Middle frontal gyrus (tissue), 1 donor: ENCODE results near the gene SLC22A3.

Experiments
- DNase-seq: peaks from one replicate; pipeline ENCODE4 v3.0.0-alpha.2; 2015; ENCODE audit warnings: low spot score; ENCODE audit errors: extremely low spot score

The SLC22A3 gene

GRCh38 chr6:160412993-160413392, 64.8 kb downstream of the SLC22A3 start:
- no peak for DNase-seq

GRCh38 chr6:160417146-160417545, 69.0 kb downstream of the SLC22A3 start:
- DNase-seq, result no peak

GRCh38 chr6:160417550-160417949, 69.4 kb downstream of the SLC22A3 start:
- DNase-seq, result no peak

- no peak for DNase-seq
These were observed 70.2 kb downstream of the SLC22A3 start for GRCh38 chr6:160418370-160418769.

- DNase-seq, result no peak
These were observed 71.3 kb downstream of the SLC22A3 start for GRCh38 chr6:160419488-160419887.

GRCh38 chr6:160420253-160420968, 72.2 kb downstream of the SLC22A3 start:
- no peak for DNase-seq

- DNase-seq, result no peak
These were observed 72.9 kb downstream of the SLC22A3 start for GRCh38 chr6:160420969-160421556.

- no peak for DNase-seq
These were observed 73.7 kb downstream of the SLC22A3 start for GRCh38 chr6:160421854-160422253.

- DNase-seq, result no peak
These were observed 76.1 kb downstream of the SLC22A3 start for GRCh38 chr6:160424256-160424655.

- DNase-seq, result no peak
These were observed 78.0 kb downstream of the SLC22A3 start for GRCh38 chr6:160426136-160426535.

- DNase-seq, result no peak
These were observed 79.3 kb downstream of the SLC22A3 start for GRCh38 chr6:160427312-160428068.

- no peak for DNase-seq
These were observed 79.9 kb downstream of the SLC22A3 start for GRCh38 chr6:160428069-160428430.

GRCh38 chr6:160428818-160429619, 80.8 kb downstream of the SLC22A3 start:
- DNase-seq, result no peak

GRCh38 chr6:160429620-160429895, 81.4 kb downstream of the SLC22A3 start:
- DNase-seq, result no peak

- no peak for DNase-seq
These were observed 82.0 kb downstream of the SLC22A3 start for GRCh38 chr6:160430203-160430602.

- DNase-seq, result no peak
These were observed 82.6 kb downstream of the SLC22A3 start for GRCh38 chr6:160430751-160431150.

- DNase-seq, result no peak
These were observed 83.0 kb downstream of the SLC22A3 start for GRCh38 chr6:160431226-160431625.

- no peak for DNase-seq
These were observed 83.7 kb downstream of the SLC22A3 start for GRCh38 chr6:160431791-160432404.

GRCh38 chr6:160435935-160436334, 87.8 kb downstream of the SLC22A3 start:
- no peak for DNase-seq

GRCh38 chr6:160437154-160437553, 89.0 kb downstream of the SLC22A3 start:
- DNase-seq, result no peak

- DNase-seq, result no peak
These were observed 89.6 kb downstream of the SLC22A3 start for GRCh38 chr6:160437775-160438174.

- DNase-seq, result no peak
These were observed 90.3 kb downstream of the SLC22A3 start for GRCh38 chr6:160438481-160438880.
